ENCODE measurements around the gene SIGLEC9.

GRCh38 chr19:51093510-51094345, 31.0 kb upstream of the SIGLEC9 start:
- TF ChIP-seq CTCF (conservative IDR thresholded peaks at IDR 0.05) (no peak), ZFX (IDR thresholded peaks at IDR 0.05) (no peak)

Data from C4-2B (cell line).